Fibroblast of peridontal ligament (primary cell): ENCODE results near the gene FANCM.

Experiments used
- DNase-seq: peaks from one replicate; pipeline ENCODE4 v3.0.0-alpha.2; 2010; ENCODE audit errors: extremely low read depth

FANCM gene, protein sequence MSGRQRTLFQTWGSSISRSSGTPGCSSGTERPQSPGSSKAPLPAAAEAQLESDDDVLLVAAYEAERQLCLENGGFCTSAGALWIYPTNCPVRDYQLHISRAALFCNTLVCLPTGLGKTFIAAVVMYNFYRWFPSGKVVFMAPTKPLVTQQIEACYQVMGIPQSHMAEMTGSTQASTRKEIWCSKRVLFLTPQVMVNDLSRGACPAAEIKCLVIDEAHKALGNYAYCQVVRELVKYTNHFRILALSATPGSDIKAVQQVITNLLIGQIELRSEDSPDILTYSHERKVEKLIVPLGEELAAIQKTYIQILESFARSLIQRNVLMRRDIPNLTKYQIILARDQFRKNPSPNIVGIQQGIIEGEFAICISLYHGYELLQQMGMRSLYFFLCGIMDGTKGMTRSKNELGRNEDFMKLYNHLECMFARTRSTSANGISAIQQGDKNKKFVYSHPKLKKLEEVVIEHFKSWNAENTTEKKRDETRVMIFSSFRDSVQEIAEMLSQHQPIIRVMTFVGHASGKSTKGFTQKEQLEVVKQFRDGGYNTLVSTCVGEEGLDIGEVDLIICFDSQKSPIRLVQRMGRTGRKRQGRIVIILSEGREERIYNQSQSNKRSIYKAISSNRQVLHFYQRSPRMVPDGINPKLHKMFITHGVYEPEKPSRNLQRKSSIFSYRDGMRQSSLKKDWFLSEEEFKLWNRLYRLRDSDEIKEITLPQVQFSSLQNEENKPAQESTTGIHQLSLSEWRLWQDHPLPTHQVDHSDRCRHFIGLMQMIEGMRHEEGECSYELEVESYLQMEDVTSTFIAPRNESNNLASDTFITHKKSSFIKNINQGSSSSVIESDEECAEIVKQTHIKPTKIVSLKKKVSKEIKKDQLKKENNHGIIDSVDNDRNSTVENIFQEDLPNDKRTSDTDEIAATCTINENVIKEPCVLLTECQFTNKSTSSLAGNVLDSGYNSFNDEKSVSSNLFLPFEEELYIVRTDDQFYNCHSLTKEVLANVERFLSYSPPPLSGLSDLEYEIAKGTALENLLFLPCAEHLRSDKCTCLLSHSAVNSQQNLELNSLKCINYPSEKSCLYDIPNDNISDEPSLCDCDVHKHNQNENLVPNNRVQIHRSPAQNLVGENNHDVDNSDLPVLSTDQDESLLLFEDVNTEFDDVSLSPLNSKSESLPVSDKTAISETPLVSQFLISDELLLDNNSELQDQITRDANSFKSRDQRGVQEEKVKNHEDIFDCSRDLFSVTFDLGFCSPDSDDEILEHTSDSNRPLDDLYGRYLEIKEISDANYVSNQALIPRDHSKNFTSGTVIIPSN (N-terminal part only)

GRCh38 chr14:45135659-45136395 lies at the start of gene FANCM:
TSS of gene FANCM (plus strand) at chr14:45135930. CDS start at chr14:45136032, 102 bp downstream.
- peak; percentile 99 for DNase-seq

DNA sequence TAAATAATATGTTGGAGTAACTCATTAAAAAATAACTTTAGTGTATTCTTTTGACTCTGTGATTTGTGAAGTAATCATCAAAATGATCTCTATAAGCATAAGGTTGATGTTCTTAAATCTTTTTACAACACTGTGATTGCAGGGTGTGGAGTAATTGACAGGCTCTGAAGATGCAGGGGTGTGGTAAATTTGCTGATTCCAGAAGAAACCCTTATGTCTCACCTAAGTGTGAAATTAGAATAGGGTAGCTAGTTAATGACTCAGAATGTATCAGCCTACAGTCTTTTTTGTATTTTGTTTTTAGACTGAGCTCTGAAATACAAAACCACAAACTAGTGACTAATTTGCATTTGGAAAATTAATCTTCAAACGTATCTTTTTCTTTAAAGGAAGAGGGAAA lies 45.9 kb upstream of the FANCM start:
- peak; percentile 30 for DNase-seq

DNA sequence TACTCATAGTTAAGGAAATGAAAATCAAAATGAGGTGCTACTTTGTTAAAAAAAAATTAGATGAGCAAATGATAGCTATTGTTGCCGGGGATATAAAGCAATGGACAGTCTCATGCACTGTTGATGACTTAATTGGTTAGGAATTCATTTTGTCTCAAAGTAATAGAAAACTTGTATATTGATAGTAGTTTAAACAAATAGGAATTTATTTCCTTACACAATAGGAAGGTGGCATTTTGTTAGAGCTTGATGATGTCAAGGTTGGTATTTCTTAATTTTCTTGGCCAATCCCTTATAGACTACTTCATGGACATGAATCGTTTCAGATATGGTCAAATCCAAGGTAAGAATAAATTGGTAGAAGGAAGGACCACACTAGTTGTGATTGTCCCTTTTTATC lies 44.0 kb upstream of the FANCM start:
- peak; percentile 24 for DNase-seq

DNA sequence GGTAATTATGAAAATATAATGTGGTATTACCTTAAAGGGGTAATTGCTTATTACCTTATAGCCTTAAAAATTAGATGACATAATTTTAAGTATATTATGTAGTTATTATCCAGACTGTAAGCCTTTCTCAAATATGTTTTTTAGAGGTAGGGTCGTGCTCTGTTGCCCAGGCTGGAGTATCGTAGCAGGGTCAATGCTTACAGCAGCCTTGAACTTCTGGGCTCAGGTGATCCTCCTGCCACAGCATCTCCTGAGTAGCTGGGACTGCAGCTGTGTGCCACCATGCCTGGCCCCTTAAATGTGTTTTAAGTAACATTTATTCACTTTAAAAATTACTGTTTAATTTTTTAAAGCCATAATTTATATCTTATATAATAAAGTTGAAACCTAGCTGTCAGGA lies 41.5 kb upstream of the FANCM start:
- no peak for DNase-seq

DNA sequence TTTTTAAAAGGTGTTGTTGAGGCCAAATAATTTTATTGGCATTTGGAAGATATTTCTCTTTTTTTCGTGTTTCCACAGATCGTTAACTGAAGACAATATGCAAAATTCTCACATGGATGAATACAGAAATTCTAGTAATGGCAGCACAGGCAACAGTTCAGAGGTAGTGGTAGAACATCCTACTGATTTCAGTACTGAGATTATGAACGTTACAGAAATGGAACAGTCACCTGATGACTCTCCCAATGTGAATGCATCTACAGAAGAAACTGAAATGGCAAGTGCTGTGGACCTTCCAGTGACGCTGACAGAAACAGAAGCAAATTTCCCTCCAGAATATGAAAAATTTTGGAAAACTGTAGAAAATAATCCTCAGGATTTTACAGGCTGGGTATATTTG lies 40.6 kb upstream of the FANCM start:
- DNase-seq, result no peak

DNA sequence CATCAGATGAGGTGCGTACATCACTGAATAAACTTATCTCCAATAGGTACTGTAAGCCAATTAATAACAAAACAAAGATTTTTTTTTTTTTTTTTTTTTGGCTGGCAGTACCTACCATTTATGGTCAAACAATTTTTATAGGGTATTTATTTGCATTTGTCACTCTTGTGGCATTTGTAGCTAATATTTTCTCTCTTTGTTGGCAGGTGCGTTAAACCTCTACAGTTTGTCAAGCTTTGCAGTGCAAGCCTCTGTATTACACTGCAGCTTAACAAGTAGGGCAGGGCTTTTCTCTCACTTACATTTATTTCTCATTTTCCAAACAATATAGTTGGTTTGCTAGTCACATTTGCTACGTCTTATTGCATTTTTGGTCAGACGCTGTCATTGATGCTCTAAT lies 39.5 kb upstream of the FANCM start:
- no peak for DNase-seq

- DNase-seq, result no peak
Observed at GRCh38 chr14:45103806-45104205, 31.9 kb upstream of the FANCM start.

GRCh38 chr14:45104561-45104960 lies 31.2 kb upstream of the FANCM start:
- DNase-seq, result no peak

GRCh38 chr14:45112896-45113781 lies 22.6 kb upstream of the FANCM start:
- DNase-seq, result no peak

DNA sequence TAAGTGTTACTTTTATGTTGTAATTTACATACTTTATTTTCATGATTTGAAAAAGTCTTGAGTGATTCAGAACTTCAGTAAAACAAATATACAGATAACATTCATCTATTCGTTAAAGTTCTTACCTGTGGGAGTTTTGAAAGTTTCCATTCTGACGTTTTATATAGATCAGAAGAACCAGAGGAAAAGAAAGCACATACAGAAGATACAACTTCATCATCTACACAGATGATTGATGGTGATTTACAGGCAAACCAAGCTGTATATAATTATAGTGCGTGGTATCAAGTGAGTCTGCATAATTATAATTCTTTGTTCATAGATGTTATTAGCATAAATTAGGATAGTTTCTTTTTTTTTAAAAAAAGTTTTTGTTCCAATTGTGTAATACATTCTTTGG lies 21.4 kb upstream of the FANCM start:
- no peak for DNase-seq

DNA sequence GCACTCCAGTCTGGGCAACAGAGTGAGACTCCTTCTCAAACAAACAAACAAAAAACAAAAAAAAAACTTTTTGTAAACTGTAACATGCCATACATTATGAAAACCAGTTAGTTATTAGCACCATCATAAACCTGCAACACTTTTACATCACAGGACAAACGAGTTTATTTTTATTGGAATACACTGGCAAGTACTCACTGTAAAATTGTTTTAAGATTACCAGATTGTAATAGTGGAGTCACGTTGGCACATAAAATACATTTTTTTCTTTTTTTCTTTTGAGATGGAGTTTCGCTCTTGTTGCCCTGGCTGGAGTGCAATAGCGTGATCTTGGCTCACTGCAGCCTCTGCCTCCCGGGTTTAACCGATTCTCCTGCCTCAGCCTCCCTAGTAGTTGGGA lies 17.1 kb upstream of the FANCM start:
- DNase-seq, result no peak

DNA sequence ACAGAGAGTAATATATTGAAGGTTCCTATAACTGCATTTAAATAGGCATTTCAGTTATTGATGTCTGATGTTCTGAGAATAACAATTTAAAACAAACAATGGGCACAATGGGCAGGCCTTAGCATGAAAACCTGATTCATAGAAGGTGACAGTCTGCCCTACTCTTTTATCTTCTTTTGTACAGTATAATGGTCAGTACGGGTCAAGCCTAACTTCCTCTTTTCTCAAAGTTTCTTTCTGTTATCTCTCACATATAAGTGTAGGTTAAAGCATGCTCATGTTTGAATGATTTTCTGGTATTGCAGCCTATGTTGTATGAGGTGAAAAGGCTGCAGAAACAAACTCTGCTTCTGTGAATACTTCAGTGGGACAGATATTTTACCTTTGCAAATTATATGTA lies 15.6 kb upstream of the FANCM start:
- no peak for DNase-seq

DNA sequence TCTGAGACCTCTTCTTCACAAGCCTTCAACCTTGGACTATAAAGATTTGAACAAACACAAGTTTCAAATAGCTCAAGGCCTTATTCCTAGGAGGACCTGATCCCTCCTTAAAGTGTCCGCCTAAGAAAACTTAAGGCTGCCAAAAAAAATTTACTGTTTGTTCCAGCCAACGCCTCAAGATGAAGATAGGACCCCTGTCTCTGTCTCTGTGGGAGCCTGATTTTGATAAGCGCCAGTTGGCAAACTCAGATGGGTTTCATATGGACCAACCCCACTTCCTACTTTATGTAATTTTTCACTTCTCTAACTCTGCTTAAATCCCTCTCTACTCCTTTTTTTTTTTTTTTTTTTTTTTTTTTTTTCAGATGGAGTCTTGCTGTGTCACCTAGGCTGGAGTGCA lies 12.5 kb upstream of the FANCM start:
- DNase-seq, result no peak

DNA sequence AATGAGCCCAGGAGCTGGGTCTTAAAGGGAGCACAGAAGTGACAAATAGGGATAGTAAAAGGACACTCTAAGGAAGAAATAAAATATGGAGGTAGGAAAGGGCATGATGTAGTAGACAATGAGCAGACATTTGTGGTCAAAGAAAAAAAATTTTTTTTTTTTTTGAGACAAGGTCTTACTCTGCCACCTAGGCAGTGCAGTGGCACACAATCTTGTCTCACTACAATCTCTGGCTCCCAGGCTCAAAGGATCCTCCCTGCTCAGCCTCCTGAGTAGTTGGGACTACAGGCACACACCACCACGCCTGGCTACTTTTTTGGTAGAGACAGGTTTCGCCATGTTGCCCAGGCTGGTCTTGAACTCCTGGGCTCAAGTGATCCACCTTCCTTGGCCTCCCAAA lies 10.0 kb upstream of the FANCM start:
- no peak for DNase-seq

DNA sequence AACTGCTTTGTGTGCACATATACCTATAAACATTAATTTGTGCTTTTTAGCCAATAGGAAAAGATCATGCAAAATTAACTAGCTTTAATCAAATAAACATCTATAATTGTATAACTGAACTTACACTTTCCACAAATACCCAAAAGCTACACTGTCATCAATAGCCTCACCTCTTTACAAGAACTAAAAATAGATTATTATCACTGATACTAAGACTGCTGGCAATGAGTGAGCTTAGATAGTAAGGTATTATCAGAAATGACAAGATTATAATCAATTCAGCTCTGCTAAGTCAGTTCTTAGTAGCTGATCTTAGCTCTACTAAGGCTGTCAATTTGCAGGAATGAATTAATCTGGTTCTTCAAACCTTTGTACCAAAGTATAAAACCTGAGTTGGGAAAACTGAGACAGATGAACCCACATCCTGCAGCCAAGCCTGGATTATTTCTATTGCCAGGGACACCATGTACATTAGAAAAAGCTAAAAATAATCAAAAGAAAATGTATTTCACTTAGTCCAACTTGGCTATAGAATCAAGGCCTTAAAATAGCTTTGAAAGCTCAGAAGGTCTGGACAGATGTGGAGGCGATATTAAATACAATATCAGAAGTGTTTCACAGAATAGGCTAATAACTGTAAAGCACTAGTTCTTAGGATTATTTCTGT lies 6.6 kb upstream of the FANCM start:
- no peak for DNase-seq

DNA sequence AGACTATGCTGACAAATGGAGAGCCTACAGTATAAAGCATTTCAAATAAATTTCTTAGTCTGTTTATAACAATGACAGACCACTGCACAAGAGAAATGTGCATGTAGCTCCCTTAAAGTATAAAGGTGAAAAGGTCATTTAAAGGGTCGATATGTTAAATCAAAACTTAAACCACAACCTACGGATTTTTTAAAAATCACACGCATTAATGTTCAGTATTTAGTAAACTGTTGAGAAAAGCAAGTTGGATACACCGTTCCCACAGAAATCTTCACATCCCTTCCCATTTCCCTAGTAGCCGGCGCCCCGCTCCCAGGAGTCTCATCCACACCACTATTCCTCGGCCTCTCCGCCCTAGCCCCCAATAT lies 2.1 kb upstream of the FANCM start:
- DNase-seq, result peak; percentile 14

- DNase-seq, result peak; percentile 99
Observed at GRCh38 chr14:45134051-45134958, 1.4 kb upstream of the FANCM start, which contains the start of gene FKBP3. TSS of gene FKBP3 (minus strand) at chr14:45134481. CDS start at chr14:45134456, 25 bp downstream.

DNA sequence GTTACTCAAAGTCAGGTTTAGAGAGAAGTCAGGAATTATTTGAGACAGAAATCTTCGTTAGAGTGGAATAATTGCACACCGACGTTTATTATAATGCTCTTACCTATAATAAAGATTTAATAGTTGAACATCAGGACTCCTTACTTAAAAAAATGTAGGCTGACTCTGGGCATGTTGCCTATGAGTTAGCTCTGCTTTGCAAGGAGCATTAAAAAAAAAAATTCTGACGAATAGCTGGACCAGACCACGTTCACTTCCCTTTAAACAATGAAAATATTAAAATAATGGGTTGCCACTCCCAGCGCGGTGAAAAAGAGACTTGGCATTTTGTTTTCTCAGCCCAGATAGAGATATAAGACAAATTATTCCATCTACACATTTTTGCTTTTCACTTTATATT lies 574 bp upstream of the FANCM start:
- DNase-seq, result no peak

- no peak for DNase-seq
Observed at GRCh38 chr14:45136399-45136798, 669 bp downstream of the FANCM start.
